Ovary (tissue), 3 donors: Measurements from ENCODE around the gene ALDH3A2.

Experiments used
- EP300 ChIP-seq: sonication (generic); formaldehyde crosslinking; IDR thresholded peaks from one replicate; pipeline ENCODE4 v1.6.1; 2017; ENCODE audit warnings: antibody characterized with exemption
- POLR2A ChIP-seq: fragments of 450-650 bp; IDR thresholded peaks from one replicate; pipeline ENCODE4 v1.6.1; 2017; ENCODE audit warnings: antibody characterized with exemption, mild to moderate bottlenecking, moderate library complexity
- TF ChIP-seq, protein P1 (sequence below), 3 donors: fragments of 450-650 bp in 2 of 3; fragments of 200-600 bp in 1 of 3; IDR thresholded peaks; one replicate each; pipeline versions ENCODE4 v1.5.1 to v1.8.0; 2016 to 2022; ENCODE audit warnings: antibody characterized with exemption in 3 of 3, mild to moderate bottlenecking in 1 of 3
- donor health status: DM: no; HTN: no; CAD: no.

DNA sequence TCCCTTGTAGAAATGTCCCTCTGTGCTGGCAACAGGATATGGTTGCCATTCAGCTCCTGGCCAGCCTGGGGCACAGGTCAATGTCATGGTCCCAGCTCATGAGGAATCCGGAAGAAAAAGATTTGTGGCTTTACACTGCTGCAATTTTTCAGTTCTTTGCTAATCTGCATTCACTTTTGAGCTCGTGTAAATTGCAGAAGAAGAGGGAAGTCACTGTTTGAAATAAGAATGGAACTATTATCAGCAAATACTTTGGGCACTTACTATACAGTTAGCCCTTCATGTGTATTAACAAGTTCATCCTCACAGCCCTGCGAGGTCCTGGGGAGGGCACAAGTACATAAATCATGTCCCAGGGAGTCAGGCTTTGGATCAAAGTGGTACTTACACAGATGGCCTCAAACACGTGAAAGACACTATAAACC lies 53.7 kb downstream of the ALDH3A2 start:
- no peak for TF ChIP-seq EP300
- no peak for TF ChIP-seq POLR2A
- TF ChIP-seq, protein P1, sequence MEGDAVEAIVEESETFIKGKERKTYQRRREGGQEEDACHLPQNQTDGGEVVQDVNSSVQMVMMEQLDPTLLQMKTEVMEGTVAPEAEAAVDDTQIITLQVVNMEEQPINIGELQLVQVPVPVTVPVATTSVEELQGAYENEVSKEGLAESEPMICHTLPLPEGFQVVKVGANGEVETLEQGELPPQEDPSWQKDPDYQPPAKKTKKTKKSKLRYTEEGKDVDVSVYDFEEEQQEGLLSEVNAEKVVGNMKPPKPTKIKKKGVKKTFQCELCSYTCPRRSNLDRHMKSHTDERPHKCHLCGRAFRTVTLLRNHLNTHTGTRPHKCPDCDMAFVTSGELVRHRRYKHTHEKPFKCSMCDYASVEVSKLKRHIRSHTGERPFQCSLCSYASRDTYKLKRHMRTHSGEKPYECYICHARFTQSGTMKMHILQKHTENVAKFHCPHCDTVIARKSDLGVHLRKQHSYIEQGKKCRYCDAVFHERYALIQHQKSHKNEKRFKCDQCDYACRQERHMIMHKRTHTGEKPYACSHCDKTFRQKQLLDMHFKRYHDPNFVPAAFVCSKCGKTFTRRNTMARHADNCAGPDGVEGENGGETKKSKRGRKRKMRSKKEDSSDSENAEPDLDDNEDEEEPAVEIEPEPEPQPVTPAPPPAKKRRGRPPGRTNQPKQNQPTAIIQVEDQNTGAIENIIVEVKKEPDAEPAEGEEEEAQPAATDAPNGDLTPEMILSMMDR (IDR thresholded peaks at IDR 0.05), result no peak
